Stomach (tissue), 9 donors: ENCODE measurements around the gene STON2. TPM values are rescaled to one million over a fixed set of nuclear protein-coding genes. Genes with fewer than 3 reads are reported as not detected.

Source experiments
- DNase-seq, 2 donors: peaks; one replicate each; pipeline versions ENCODE4 v3.0.0 to v3.0.0-alpha.2; 2013 to 2019
- H3K27ac ChIP-seq, 5 donors: fragments of 200-600 bp in 4 of 5; sonication (generic) in 4 of 5; one replicate each; pipeline ENCODE4 v1.5.1; 2013 to 2019; ENCODE audit warnings: mild to moderate bottlenecking in 1 of 5, moderate library complexity in 1 of 5
- H3K27me3 ChIP-seq, 3 donors: fragments of 200-600 bp; sonication (generic); one replicate each; pipeline ENCODE4 v1.5.1; 2017 to 2019; ENCODE audit warnings: mixed run types in 1 of 3
- H3K36me3 ChIP-seq, 4 donors: fragments of 200-600 bp; sonication (generic); 1 replicate in 3 of 4; 2 replicates in 1 of 4; pipeline ENCODE4 v1.5.1; 2016 to 2019
- H3K4me1 ChIP-seq, 4 donors: fragments of 200-600 bp; sonication (generic); one replicate each; pipeline ENCODE4 v1.5.1; 2016 to 2019
- H3K4me3 ChIP-seq, 4 donors: fragments of 200-600 bp; sonication (generic) in 3 of 4; one replicate each; pipeline ENCODE4 v1.5.1; 2016 to 2019; ENCODE audit warnings: mild to moderate bottlenecking in 1 of 4
- H3K9me3 ChIP-seq, 4 donors: fragments of 200-600 bp; sonication (generic); one replicate each; pipeline ENCODE4 v1.5.1; 2016 to 2019
- CTCF ChIP-seq, 7 experiments: fragments of 450-650 bp in 4 of 7; fragments of 200-600 bp in 3 of 7; sonication (generic) in 3 of 7; IDR thresholded peaks; one replicate each; pipeline ENCODE4 v1.5.1; 2016 to 2019; ENCODE audit warnings: antibody characterized with exemption in 7 of 7, control low read depth in 2 of 7, mild to moderate bottlenecking in 1 of 7
- EP300 ChIP-seq: sonication (generic); formaldehyde crosslinking; IDR thresholded peaks from one replicate; pipeline ENCODE4 v1.6.1; 2017; ENCODE audit warnings: antibody characterized with exemption
- POLR2A ChIP-seq, 4 donors: fragments of 450-650 bp; IDR thresholded peaks; one replicate each; pipeline ENCODE4 v1.6.1; 2016; ENCODE audit warnings: antibody characterized with exemption in 4 of 4, control low read depth in 2 of 4, mild to moderate bottlenecking in 1 of 4, moderate library complexity in 1 of 4
- POLR2AphosphoS5 ChIP-seq, 3 donors: sonication (generic); formaldehyde crosslinking; IDR thresholded peaks; one replicate each; pipeline ENCODE4 v1.6.1; 2016; ENCODE audit warnings: antibody characterized with exemption in 3 of 3
- WGBS, 5 donors: extraction: QIAGEN DNeasy Blood & Tissue Kit in 3 of 5; methylation state at CpG; one replicate each; pipeline versions ENCODE4 v1.1.5 to v1.1.7; 2013 to 2018; 5-methylcytosine and 5-hydroxymethylcytosine counted together
- intact Hi-C: fragments of 100-400 bp; cut with DNase I; formaldehyde crosslinking; loops from one replicate; pipeline ENCODE4 v1.15.1; 2023; ENCODE audit warnings: low total_unique reads
- polyA plus RNA-seq, 3 donors: library from polyadenylated mRNA; stranded (reverse); fragments of 200-250 nt; gene quantifications; one replicate each; pipeline ENCODE4 v1.2.3, GENCODE V29; 2013
- total RNA-seq, 5 donors: library from RNA; depleted of rRNA; stranded (reverse); fragments of >200 nt; gene quantifications; one replicate each; pipeline versions ENCODE4 v1.1.0 to v1.2.3, GENCODE V29; 2014 to 2016
- donor health status: healthy with polysubstance abuse.
- donor health status: Bipolar disorder and iron deficiency.
- donor health status: healthy.

Gene STON2
- total and polyA plus RNA-seq, 8 donors, result 1.4 to 50.2 (median 8.3) TPM

DNA sequence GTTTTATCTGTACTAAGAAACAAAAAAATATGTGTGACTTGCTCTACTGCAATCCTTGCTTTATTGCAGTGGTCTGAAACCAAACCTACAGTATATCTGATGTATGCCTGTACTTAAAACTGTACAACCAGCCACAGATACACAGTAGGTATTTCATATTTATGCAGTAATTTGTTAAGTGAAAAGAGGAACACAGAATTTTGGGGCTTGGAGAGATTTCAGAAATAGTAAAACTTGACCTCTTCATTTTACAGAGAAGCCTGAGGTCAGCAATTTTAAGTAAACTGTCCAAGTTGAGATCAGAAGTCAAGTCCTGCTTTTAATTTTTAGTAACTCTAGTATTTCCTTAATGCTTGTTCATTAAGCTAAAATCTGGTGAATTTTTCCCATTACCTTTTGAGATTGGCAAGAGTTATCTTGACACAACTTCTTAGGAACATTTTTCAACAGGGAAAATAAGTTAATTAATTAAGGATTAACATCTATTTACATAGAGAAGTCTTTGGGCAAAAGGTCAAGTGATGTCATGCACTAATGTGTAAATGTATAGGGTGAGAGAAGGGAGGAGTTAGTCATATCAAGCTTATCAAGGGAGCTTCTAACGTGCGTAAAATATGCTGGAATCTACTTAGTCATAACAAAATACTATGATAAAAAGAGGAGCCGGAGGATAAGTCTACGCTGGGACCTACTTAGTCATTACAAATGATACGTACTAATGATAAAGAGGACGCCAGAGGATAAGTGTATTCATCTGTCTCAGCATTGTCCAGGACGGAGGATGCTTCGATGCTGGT is 113.4 kb downstream of the STON2 start:
- no peak for TF ChIP-seq CTCF (IDR thresholded peaks at IDR 0.05)
- no peak for TF ChIP-seq EP300
- no peak for TF ChIP-seq POLR2A (IDR thresholded peaks at IDR 0.05)
- no peak for TF ChIP-seq POLR2AphosphoS5 (IDR thresholded peaks at IDR 0.05)
- H3K27me3 ChIP-seq, result no peaks in the 10 kb centered on the region
- no peaks in the 10 kb centered on the region for H3K4me1 ChIP-seq
- WGBS, 5 donors, result 63 to 75% (median 68%) methylated on average over 8 of the region's 8 CpGs
- no peak for DNase-seq
- no peaks in the 10 kb centered on the region for H3K36me3 ChIP-seq
- no peaks in the 10 kb centered on the region for H3K9me3 ChIP-seq
- H3K4me3 ChIP-seq, result no peak overlapping the region
- H3K27ac ChIP-seq, result no peak overlapping the region
- intact Hi-C loops, result no loop called here

DNA sequence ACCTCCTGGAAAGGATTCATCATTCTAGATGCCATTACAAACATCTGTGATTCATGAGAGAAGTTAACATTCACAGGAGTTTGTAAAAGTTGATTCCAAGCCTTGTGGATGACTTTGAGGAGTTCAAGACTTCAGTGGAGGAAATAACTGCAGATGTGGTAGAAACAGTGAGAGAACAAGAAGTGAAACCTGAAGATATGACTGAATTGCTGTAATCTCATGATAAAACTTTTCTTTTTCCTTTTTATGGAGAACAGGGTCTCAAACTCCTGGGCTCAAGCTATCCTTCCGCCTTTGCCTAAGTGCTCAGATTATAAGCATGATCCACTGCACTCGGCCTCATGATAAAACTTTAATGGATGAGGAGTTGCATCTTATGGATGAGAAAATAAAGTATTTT is 114.9 kb downstream of the STON2 start:
- TF ChIP-seq CTCF (IDR thresholded peaks at IDR 0.05) (no peak), EP300 (no peak), POLR2AphosphoS5 (IDR thresholded peaks at IDR 0.05) (no peak), POLR2A (IDR thresholded peaks at IDR 0.05) (no peak)
- H3K27ac ChIP-seq, result no peak overlapping the region
- intact Hi-C loops, result no loop called here
- H3K4me3 ChIP-seq, result no peak overlapping the region
- no peaks in the 10 kb centered on the region for H3K9me3 ChIP-seq
- DNase-seq, result no peak
- H3K27me3 ChIP-seq, result no peaks in the 10 kb centered on the region
- 89 to 100% (median 94%) methylated on average over 2 of the region's 2 CpGs for WGBS, 5 donors
- no peaks in the 10 kb centered on the region for H3K36me3 ChIP-seq
- H3K4me1 ChIP-seq, result no peaks in the 10 kb centered on the region

DNA sequence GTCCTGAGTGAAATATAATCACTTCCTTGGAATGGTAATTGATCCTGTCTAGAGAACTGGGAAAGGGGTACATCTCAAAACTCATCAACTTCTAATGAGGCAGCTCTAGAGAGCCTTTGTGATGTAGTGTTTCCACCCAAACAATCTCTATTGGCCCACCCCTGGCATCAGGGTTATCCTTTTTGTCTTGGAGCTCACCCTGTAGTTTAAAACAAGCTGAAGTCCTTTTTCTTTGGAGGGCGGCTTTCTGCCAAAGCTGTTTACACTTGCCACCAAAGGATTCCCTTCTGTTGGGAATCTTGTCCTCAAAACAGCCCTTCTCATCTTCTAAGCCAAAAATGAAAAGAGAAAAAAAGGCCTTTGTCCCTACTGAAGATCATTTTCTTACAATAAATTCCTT is 118.8 kb downstream of the STON2 start:
- intact Hi-C loops, result no loop called here
- Histone ChIP-seq H3K9me3 (no peaks in the 10 kb centered on the region), H3K27ac (no peak overlapping the region), H3K4me3 (no peak overlapping the region), H3K27me3 (no peaks in the 10 kb centered on the region), H3K4me1 (no peaks in the 10 kb centered on the region), H3K36me3 (peaks cover 0 to 20% (median 7%) of the 10 kb centered on the region in 4 donors)
- 84 to 96% (median 93%) methylated on average over 1 of the region's 1 CpG for WGBS, 5 donors
- TF ChIP-seq CTCF (IDR thresholded peaks at IDR 0.05) (no peak), EP300 (no peak), POLR2AphosphoS5 (IDR thresholded peaks at IDR 0.05) (no peak), POLR2A (IDR thresholded peaks at IDR 0.05) (no peak)
- DNase-seq, result no peak

GRCh38 chr14:81280136-81280791 is 119.9 kb downstream of the STON2 start:
- peaks cover 0 to 20% (median 7%) of the 10 kb centered on the region in 4 donors for H3K36me3 ChIP-seq
- no peak overlapping the region for H3K27ac ChIP-seq
- intact Hi-C loops, result no loop called here
- H3K4me3 ChIP-seq, result no peak overlapping the region
- TF ChIP-seq CTCF (IDR thresholded peaks at IDR 0.05) (no peak), EP300 (no peak), POLR2A (IDR thresholded peaks at IDR 0.05) (no peak), POLR2AphosphoS5 (IDR thresholded peaks at IDR 0.05) (no peak)
- H3K4me1 ChIP-seq, result no peaks in the 10 kb centered on the region
- 91 to 96% (median 94%) methylated on average over 9 of the region's 9 CpGs for WGBS, 5 donors
- DNase-seq, result no peak
- no peaks in the 10 kb centered on the region for H3K27me3 ChIP-seq
- H3K9me3 ChIP-seq, result no peaks in the 10 kb centered on the region
